Subcutaneous adipose tissue (tissue), 4 donors: Measurements from ENCODE around the gene ALDH5A1. TPM values are rescaled to one million over a fixed set of nuclear protein-coding genes. Genes with fewer than 3 reads are reported as not detected.

Experiments used
- total RNA-seq, 4 donors: library from RNA; depleted of rRNA; stranded (reverse); fragments of >200 nt; gene quantifications; one replicate each; pipeline ENCODE4 v1.1.0, GENCODE V29; 2016

ALDH5A1 gene
- total RNA-seq, 4 donors from 2014 or later: 4.4 to 13.4 (median 7.1) TPM

Other genes with a start within 250 kb of the ALDH5A1 start
- gene DCDC2, start 136.9 kb upstream of the ALDH5A1 start, total RNA-seq: under 1 TPM in 1 of 4 donors, not detected in 3; 0.51 TPM
- gene MRS2, start 92.0 kb upstream of the ALDH5A1 start, total RNA-seq: 10 to 100 TPM; 22.1 to 39.7 (median 29.9) TPM
- gene GPLD1, start 5.4 kb upstream of the ALDH5A1 start, total RNA-seq: 10 to 100 TPM in 2 of 4 donors, 1 to 10 TPM in 2; 5.9 to 18.1 (median 13.0) TPM
- gene KIAA0319, start 151.2 kb downstream of the ALDH5A1 start, total RNA-seq: under 1 TPM in 1 of 4 donors, not detected in 3; 0.17 TPM
- 10 to 100 TPM; 45.7 to 73.1 (median 49.5) TPM for gene TDP2, start 171.9 kb downstream of the ALDH5A1 start, total RNA-seq
- gene ACOT13, start 172.1 kb downstream of the ALDH5A1 start, total RNA-seq: 10 to 100 TPM in 3 of 4 donors, 1 to 10 TPM in 1; 8.3 to 12.9 (median 10.8) TPM
- 100 to 1,000 TPM in 2 of 4 donors, 10 to 100 TPM in 2; 70.1 to 126 (median 90.8) TPM for gene C6orf62, start 224.2 kb downstream of the ALDH5A1 start, total RNA-seq